SK-N-SH (cell line): Measurements from ENCODE around the gene CDK6. TPM values are rescaled to one million over a fixed set of nuclear protein-coding genes. Genes with fewer than 3 reads are reported as not detected.

Experiments
- CTCF ChIA-PET: fragments of 300-600, 350-600 bp; formaldehyde crosslinking; extraction: SDS; loops from one replicate; lab custom pipeline; 2021; lab: Yijun Ruan, JAX
- POLR2A ChIA-PET: fragments of 350-600 bp; sonication (Branson Sonifier 250); formaldehyde crosslinking; extraction: SDS; loops from one replicate; lab custom pipeline; 2020; ENCODE audit warnings: antibody characterized with exemption, inconsistent platforms; lab: Yijun Ruan, JAX
- DNase-seq: peaks from one replicate; pipeline ENCODE4 v3.0.0; 2012
- H2AFZ ChIP-seq: fragments of 200-600 bp; sonication (generic); 2 replicates; pipeline ENCODE4 v1.8.1; 2016; ENCODE audit warnings: antibody characterized with exemption, mild to moderate bottlenecking, low read depth
- H3F3A ChIP-seq: fragments of 200-600 bp; sonication (generic); replicated peaks from 2 replicates; pipeline ENCODE3; 2016; ENCODE audit warnings: antibody characterized with exemption, mild to moderate bottlenecking; ENCODE audit not compliant: insufficient read depth
- H3K27ac ChIP-seq, 2 experiments: fragments of 200-500 bp in 1 of 2; fragments of 200-600 bp in 1 of 2; sonication (Bioruptor generic) in 1 of 2; sonication (generic), shearing (Covaris generic) in 1 of 2; 2 replicates each; pipeline versions ENCODE4 v1.5.1 to v1.6.1; 2014 to 2016; ENCODE audit warnings: low read depth in 2 of 2, inconsistent platforms in 1 of 2, low read length in 1 of 2, mild to moderate bottlenecking in 1 of 2, mixed read lengths in 1 of 2
- H3K27me3 ChIP-seq: fragments of 200-600 bp; sonication (generic), shearing (Covaris generic); 2 replicates; pipeline ENCODE4 v1.6.1; 2016; ENCODE audit warnings: mixed run types; ENCODE audit not compliant: insufficient read depth
- H3K36me3 ChIP-seq, 2 experiments: fragments of 200-500 bp in 1 of 2; fragments of 200-600 bp in 1 of 2; sonication (Bioruptor generic) in 1 of 2; sonication (generic) in 1 of 2; replicated peaks in 1 of 2; 2 replicates each; pipeline versions ENCODE3 to v1.5.1; 2014 to 2016; ENCODE audit warnings: low read length in 1 of 2, mild to moderate bottlenecking in 1 of 2; ENCODE audit not compliant: insufficient read depth in 2 of 2, control insufficient read depth in 1 of 2
- H3K4me1 ChIP-seq, 2 experiments: fragments of 200-500 bp in 1 of 2; fragments of 200-600 bp in 1 of 2; sonication (Bioruptor generic) in 1 of 2; sonication (generic), shearing (Covaris generic) in 1 of 2; 2 replicates each; pipeline versions ENCODE4 v1.5.1 to v1.6.1; 2014 to 2016; ENCODE audit warnings: low read depth in 1 of 2, low read length in 1 of 2, mixed run types in 1 of 2; ENCODE audit not compliant: insufficient read depth in 2 of 2, control insufficient read depth in 1 of 2
- H3K4me2 ChIP-seq: fragments of 200-600 bp; sonication (generic), shearing (Covaris generic); 2 replicates; pipeline ENCODE4 v1.6.1; 2017; ENCODE audit warnings: mixed run types
- H3K4me3 ChIP-seq, 2 experiments: fragments of 200-500 bp in 1 of 2; fragments of 200-600 bp in 1 of 2; sonication (Bioruptor generic) in 1 of 2; sonication (generic), shearing (Covaris generic) in 1 of 2; 2 replicates each; pipeline versions ENCODE4 v1.5.1 to v1.8.1; 2014 to 2016; ENCODE audit warnings: low read depth in 2 of 2, inconsistent platforms in 1 of 2, low read length in 1 of 2, mild to moderate bottlenecking in 1 of 2, mixed read lengths in 1 of 2, moderate library complexity in 1 of 2
- H3K79me2 ChIP-seq: fragments of 200-600 bp; sonication (generic); 2 replicates; pipeline ENCODE4 v1.8.1; 2017; ENCODE audit warnings: mild to moderate bottlenecking; ENCODE audit not compliant: insufficient read depth
- H3K9ac ChIP-seq: fragments of 200-600 bp; sonication (generic); 2 replicates; pipeline ENCODE4 v1.6.1; 2017; ENCODE audit warnings: mixed run types
- H3K9me2 ChIP-seq: fragments of 200-600 bp; sonication (generic); 2 replicates; pipeline ENCODE4 v1.6.1; 2017; ENCODE audit warnings: mixed run types
- H3K9me3 ChIP-seq: fragments of 200-600 bp; sonication (generic); 2 replicates; pipeline ENCODE4 v1.6.1; 2017; ENCODE audit warnings: mixed run types, mild to moderate bottlenecking, moderate library complexity
- H4K20me1 ChIP-seq: fragments of 200-600 bp; sonication (generic); 2 replicates; pipeline ENCODE4 v1.6.1; 2017; ENCODE audit warnings: mild to moderate bottlenecking, mixed run types; ENCODE audit not compliant: insufficient read depth
- ELF1 ChIP-seq: IDR thresholded peaks from 2 replicates; pipeline ENCODE4 v1.4.0; 2012
- EP300 ChIP-seq, 2 experiments: IDR thresholded peaks; 2 replicates each; pipeline versions ENCODE4 v1.4.0 to v1.6.1; 2012; ENCODE audit warnings: borderline replicate concordance in 1 of 2, low read depth in 1 of 2, low read length in 1 of 2
- FOXJ3 ChIP-seq: sonication (generic); formaldehyde crosslinking; IDR thresholded peaks from 2 replicates; pipeline ENCODE4 v1.5.1; 2020; ENCODE audit warnings: mild to moderate bottlenecking, missing genetic modification reagents
- GABPA ChIP-seq: IDR thresholded peaks from 2 replicates; pipeline ENCODE4 v1.4.0; 2012; ENCODE audit warnings: low read depth, mild to moderate bottlenecking
- JUND ChIP-seq: IDR thresholded peaks from 2 replicates; pipeline ENCODE4 v1.4.0; 2012
- MEF2A ChIP-seq: IDR thresholded peaks from 2 replicates; pipeline ENCODE4 v1.4.0; 2012; ENCODE audit warnings: low read depth, borderline replicate concordance
- MXI1 ChIP-seq: IDR thresholded peaks from 2 replicates; pipeline ENCODE4 v1.6.1; 2012; ENCODE audit warnings: mild to moderate bottlenecking, low read depth, low read length, improper control_type of control experiment
- NFIC ChIP-seq: IDR thresholded peaks from 2 replicates; pipeline ENCODE4 v1.4.0; 2012; ENCODE audit warnings: borderline replicate concordance
- POLR2AphosphoS5 ChIP-seq: IDR thresholded peaks from 2 replicates; pipeline ENCODE4 v1.6.1; 2012; ENCODE audit warnings: low read depth, low read length
- SIN3A ChIP-seq: IDR thresholded peaks from 2 replicates; pipeline ENCODE4 v1.6.1; 2012; ENCODE audit warnings: low read depth, mild to moderate bottlenecking, low read length, moderate library complexity, borderline replicate concordance
- SMC3 ChIP-seq: IDR thresholded peaks from 2 replicates; pipeline ENCODE4 v1.6.1; 2012; ENCODE audit warnings: low read depth, low read length, improper control_type of control experiment
- TAF1 ChIP-seq: IDR thresholded peaks from 2 replicates; pipeline ENCODE4 v1.6.1; 2012; ENCODE audit warnings: low read depth, mild to moderate bottlenecking, low read length, moderate library complexity, borderline replicate concordance
- TEAD4 ChIP-seq: IDR thresholded peaks from 2 replicates; pipeline ENCODE4 v1.4.0; 2012; ENCODE audit warnings: mild to moderate bottlenecking, borderline replicate concordance; ENCODE audit not compliant: insufficient read depth
- WGBS: methylation state at CpG from one replicate; pipeline ENCODE4 v1.1.6; 2017; ENCODE audit warnings: low lambda C conversion rate; 5-methylcytosine and 5-hydroxymethylcytosine counted together
- polyA plus RNA-seq, 3 experiments: library from polyadenylated mRNA; depleted of rRNA; stranded (reverse); fragments of >200 nt; gene quantifications; 2 replicates each; pipeline ENCODE4 v1.2.3, GENCODE V29; 2012
- TF ChIP-seq, protein P1 (sequence below): fragments of 200-600 bp; sonication (generic); IDR thresholded peaks from 2 replicates; pipeline ENCODE4 v1.6.1; 2017; ENCODE audit warnings: antibody characterized with exemption, mild to moderate bottlenecking, moderate library complexity
- TF ChIP-seq, protein P2 (sequence below): IDR thresholded peaks from 2 replicates; pipeline ENCODE4 v1.4.0; 2012; ENCODE audit warnings: low read depth
- TF ChIP-seq, protein P3 (sequence below): IDR thresholded peaks from 2 replicates; pipeline ENCODE4 v1.4.0; 2012; ENCODE audit warnings: low read depth, borderline replicate concordance
- TF ChIP-seq, protein P4 (sequence below): IDR thresholded peaks from 2 replicates; pipeline ENCODE4 v1.4.0; 2012; ENCODE audit warnings: low read depth, borderline replicate concordance

The CDK6 gene
- polyA plus RNA-seq, 1 of the 3 experiments (the other 2 are of a cell fraction) = 30.3 TPM

DNA sequence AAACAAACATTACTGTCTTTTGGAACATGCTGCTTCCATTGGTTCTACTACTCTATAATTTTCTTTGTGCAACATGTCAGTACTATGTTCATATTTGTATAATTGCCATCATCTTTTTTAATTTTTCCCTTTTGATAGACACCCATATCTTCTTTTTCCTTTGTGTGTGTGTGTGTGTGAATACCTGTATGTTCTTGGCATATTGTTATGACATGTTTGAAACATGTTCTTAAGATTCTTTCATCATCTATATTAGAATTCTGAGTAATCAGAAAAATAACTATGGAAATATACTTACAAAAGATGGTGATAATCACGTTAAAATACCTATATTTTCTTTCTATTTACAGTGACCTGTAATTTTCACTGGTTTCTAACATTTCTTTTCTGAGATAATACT lies 3.5 kb upstream of the CDK6 start:
- Histone ChIP-seq H3K9me3 (no peaks in the 10 kb centered on the region), H3K27me3 (no peaks in the 10 kb centered on the region)

More for the DNA sequence above, 3.5 kb upstream of the CDK6 start:
- Histone ChIP-seq H3K36me3 (no peaks in the 10 kb centered on the region), H3K4me2 (no peak overlapping the region), H3K4me3 (no peak overlapping the region), H3K9ac (no peak overlapping the region), H3K79me2 (peaks cover 12% of the 10 kb centered on the region), H3K4me1 (peaks cover 3 to 11% of the 10 kb centered on the region in 2 experiments; a peak in 2 of 4 replicates), H2AFZ (no peak overlapping the region), H3K27ac (no peak overlapping the region), H3F3A (peaks cover 10% of the 10 kb centered on the region), H3K9me2 (no peaks in the 10 kb centered on the region), H4K20me1 (no peaks in the 10 kb centered on the region)
- ChIA-PET CTCF (interaction anchor here (0.9 kb wide), 1 partner anchor 249 kb away, joined by 3 read pairs; no protein-coding TSS in a partner anchor), POLR2A (no interaction called here)
- WGBS = 79% methylated on average over 1 of the region's 1 CpG
- TF ChIP-seq, protein P1, sequence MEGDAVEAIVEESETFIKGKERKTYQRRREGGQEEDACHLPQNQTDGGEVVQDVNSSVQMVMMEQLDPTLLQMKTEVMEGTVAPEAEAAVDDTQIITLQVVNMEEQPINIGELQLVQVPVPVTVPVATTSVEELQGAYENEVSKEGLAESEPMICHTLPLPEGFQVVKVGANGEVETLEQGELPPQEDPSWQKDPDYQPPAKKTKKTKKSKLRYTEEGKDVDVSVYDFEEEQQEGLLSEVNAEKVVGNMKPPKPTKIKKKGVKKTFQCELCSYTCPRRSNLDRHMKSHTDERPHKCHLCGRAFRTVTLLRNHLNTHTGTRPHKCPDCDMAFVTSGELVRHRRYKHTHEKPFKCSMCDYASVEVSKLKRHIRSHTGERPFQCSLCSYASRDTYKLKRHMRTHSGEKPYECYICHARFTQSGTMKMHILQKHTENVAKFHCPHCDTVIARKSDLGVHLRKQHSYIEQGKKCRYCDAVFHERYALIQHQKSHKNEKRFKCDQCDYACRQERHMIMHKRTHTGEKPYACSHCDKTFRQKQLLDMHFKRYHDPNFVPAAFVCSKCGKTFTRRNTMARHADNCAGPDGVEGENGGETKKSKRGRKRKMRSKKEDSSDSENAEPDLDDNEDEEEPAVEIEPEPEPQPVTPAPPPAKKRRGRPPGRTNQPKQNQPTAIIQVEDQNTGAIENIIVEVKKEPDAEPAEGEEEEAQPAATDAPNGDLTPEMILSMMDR = no peak
- TF ChIP-seq GABPA (no peak), TEAD4 (no peak), JUND (no peak), SIN3A (no peak), MEF2A (no peak), MXI1 (no peak), SMC3 (no peak), POLR2AphosphoS5 (no peak), EP300 (IDR thresholded peaks at IDR 0.05; ENCODE audit: borderline replicate concordance in 1 of 2, low read depth in 1 of 2, low read length in 1 of 2) (no peak), NFIC (no peak), TAF1 (no peak), FOXJ3 (CRISPR knock-in tag) (no peak), ELF1 (no peak)
- TF ChIP-seq, protein P2, sequence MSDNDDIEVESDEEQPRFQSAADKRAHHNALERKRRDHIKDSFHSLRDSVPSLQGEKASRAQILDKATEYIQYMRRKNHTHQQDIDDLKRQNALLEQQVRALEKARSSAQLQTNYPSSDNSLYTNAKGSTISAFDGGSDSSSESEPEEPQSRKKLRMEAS = no peak
- TF ChIP-seq, protein P3, sequence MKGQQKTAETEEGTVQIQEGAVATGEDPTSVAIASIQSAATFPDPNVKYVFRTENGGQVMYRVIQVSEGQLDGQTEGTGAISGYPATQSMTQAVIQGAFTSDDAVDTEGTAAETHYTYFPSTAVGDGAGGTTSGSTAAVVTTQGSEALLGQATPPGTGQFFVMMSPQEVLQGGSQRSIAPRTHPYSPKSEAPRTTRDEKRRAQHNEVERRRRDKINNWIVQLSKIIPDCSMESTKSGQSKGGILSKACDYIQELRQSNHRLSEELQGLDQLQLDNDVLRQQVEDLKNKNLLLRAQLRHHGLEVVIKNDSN = no peak
- TF ChIP-seq, protein P4, sequence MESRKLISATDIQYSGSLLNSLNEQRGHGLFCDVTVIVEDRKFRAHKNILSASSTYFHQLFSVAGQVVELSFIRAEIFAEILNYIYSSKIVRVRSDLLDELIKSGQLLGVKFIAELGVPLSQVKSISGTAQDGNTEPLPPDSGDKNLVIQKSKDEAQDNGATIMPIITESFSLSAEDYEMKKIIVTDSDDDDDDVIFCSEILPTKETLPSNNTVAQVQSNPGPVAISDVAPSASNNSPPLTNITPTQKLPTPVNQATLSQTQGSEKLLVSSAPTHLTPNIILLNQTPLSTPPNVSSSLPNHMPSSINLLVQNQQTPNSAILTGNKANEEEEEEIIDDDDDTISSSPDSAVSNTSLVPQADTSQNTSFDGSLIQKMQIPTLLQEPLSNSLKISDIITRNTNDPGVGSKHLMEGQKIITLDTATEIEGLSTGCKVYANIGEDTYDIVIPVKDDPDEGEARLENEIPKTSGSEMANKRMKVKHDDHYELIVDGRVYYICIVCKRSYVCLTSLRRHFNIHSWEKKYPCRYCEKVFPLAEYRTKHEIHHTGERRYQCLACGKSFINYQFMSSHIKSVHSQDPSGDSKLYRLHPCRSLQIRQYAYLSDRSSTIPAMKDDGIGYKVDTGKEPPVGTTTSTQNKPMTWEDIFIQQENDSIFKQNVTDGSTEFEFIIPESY = no peak
- no peak for DNase-seq
